K562 (cell line): Measurements from ENCODE around the gene CLCNKA. TPM values are rescaled to one million over a fixed set of nuclear protein-coding genes. Genes with fewer than 3 reads are reported as not detected.

Experiments used
- BHLHE40 ChIP-seq: IDR thresholded peaks from 2 replicates; pipeline ENCODE4 v1.6.1; 2011; ENCODE audit warnings: low read length, improper control_type of control experiment
- CTCF ChIP-seq, 3 experiments: IDR thresholded peaks in 2 of 3; conservative IDR thresholded peaks in 1 of 3; 2 replicates each; pipeline ENCODE4 v1.5.1; 2011 to 2012; ENCODE audit warnings: low read length in 3 of 3, mild to moderate bottlenecking in 3 of 3, control low read depth in 2 of 3, improper control_type of control experiment in 1 of 3, inconsistent platforms in 1 of 3, low read depth in 1 of 3, mixed read lengths in 1 of 3, moderate library complexity in 1 of 3; ENCODE audit not compliant: insufficient read depth in 2 of 3
- EHMT2 ChIP-seq: fragments of 450-650 bp; IDR thresholded peaks from 2 replicates; pipeline ENCODE4 v1.6.1; 2018; ENCODE audit warnings: antibody characterized with exemption
- KLF10 ChIP-seq: fragments of 250-450 bp; sonication (Bioruptor Pico); IDR thresholded peaks from 2 replicates; pipeline ENCODE4 v1.6.1; 2021; ENCODE audit warnings: matching md5 sums
- L3MBTL2 ChIP-seq: fragments of 450-650 bp; IDR thresholded peaks from 2 replicates; pipeline ENCODE4 v1.6.1; 2016; ENCODE audit warnings: mild to moderate bottlenecking, moderate library complexity
- MYBL2 ChIP-seq, 2 experiments: fragments of 450-650 bp in 1 of 2; sonication (generic) in 1 of 2; formaldehyde crosslinking in 1 of 2; IDR thresholded peaks; 2 replicates each; pipeline versions ENCODE4 v1.6.1 to v1.8.1; 2017 to 2022; ENCODE audit warnings: borderline replicate concordance in 1 of 2, inconsistent platforms in 1 of 2, low read depth in 1 of 2, mild to moderate bottlenecking in 1 of 2, missing genetic modification reagents in 1 of 2, moderate library complexity in 1 of 2
- POLR2B ChIP-seq: fragments of 450-650 bp; IDR thresholded peaks from 2 replicates; pipeline ENCODE4 v1.6.1; 2018; ENCODE audit warnings: low read depth; ENCODE audit not compliant: partially characterized antibody
- PRDM10 ChIP-seq: fragments of 450-650 bp; IDR thresholded peaks from 2 replicates; pipeline ENCODE4 v1.6.1; 2018; ENCODE audit not compliant: partially characterized antibody
- RERE ChIP-seq: sonication (generic); formaldehyde crosslinking; IDR thresholded peaks from 2 replicates; pipeline ENCODE4 v1.8.0; 2023; ENCODE audit warnings: missing genetic modification reagents, mild to moderate bottlenecking, borderline replicate concordance
- SMAD3 ChIP-seq: fragments of 450-650 bp; formaldehyde crosslinking; conservative IDR thresholded peaks from 2 replicates; pipeline ENCODE4 v1.4.0; 2020; ENCODE audit warnings: mild to moderate bottlenecking
- ZKSCAN8 ChIP-seq: fragments of 200-800 bp; sonication (Bioruptor generic); IDR thresholded peaks from 2 replicates; pipeline ENCODE4 v1.6.1; 2016; ENCODE audit warnings: missing genetic modification characterization, missing compliant biosample characterization
- polyA plus RNA-seq, 8 experiments: library from polyadenylated mRNA; depleted of rRNA in 4 of 8; stranded (reverse) in 5 of 8; unstranded in 3 of 8; fragments of >200 nt; fragmentation: Nextera tagmentation in 2 of 8; fragmentation: Illumina TruSeq in 1 of 8; extraction: Ambion mirVana in 2 of 8; extraction: Trizol in 1 of 8; gene quantifications; 2 replicates each; pipeline versions ENCODE4 v1.2.1 to v1.2.3, GENCODE V29; 2011 to 2014; ENCODE audit warnings: inconsistent platforms in 1 of 8, missing spikeins in 1 of 8
- total RNA-seq, 7 experiments: library from RNA; depleted of rRNA in 6 of 7; stranded (reverse); fragments of >200 nt in 6 of 7; fragmentation: Illumina TruSeq in 2 of 7; extraction: Trizol in 2 of 7; gene quantifications; 2 replicates each; pipeline versions ENCODE4 v1.2.1 to v1.2.3, GENCODE V29; 2011 to 2021; ENCODE audit warnings: low replicate concordance in 1 of 7

Gene CLCNKA
- total and polyA plus RNA-seq, 9 of the 15 experiments (the other 6 are each of a cell fraction or from before 2014, with no cell fraction given): 0.03 to 0.37 (median 0.10) TPM; not detected in 3

GRCh38 chr1:16072616-16073484, 51.0 kb downstream of the CLCNKA start (continued):
- TF ChIP-seq PRDM10: no peak
- peak; percentile 11; the same call in 1 of the 2 replicates for TF ChIP-seq L3MBTL2
- TF ChIP-seq EHMT2: no peak
- TF ChIP-seq ZKSCAN8 (CRISPR knock-in tag): no peak
- no peak for TF ChIP-seq MYBL2 (IDR thresholded peaks at IDR 0.05; ENCODE audit: low read depth)
- TF ChIP-seq MYBL2 (CRISPR knock-in tag; IDR thresholded peaks at IDR 0.05; ENCODE audit: borderline replicate concordance): no peak
- TF ChIP-seq BHLHE40: peak; percentile 96
- peak in 1 of 3 experiments; percentile 7; a peak in 1 of 6 replicates for TF ChIP-seq CTCF (IDR thresholded peaks at IDR 0.05 in 2 of 3, conservative IDR thresholded peaks at IDR 0.05 in 1 of 3; ENCODE audit: insufficient read depth in 2 of 3, low read depth in 1 of 3, low read length in 3 of 3)
- no peak for TF ChIP-seq SMAD3
- no peak for TF ChIP-seq KLF10 (CRISPR knock-in tag)
- TF ChIP-seq POLR2B: no peak
- TF ChIP-seq RERE (CRISPR knock-in tag): no peak
